Measurements from ENCODE around the gene FKTN.

Gene FKTN

DNA sequence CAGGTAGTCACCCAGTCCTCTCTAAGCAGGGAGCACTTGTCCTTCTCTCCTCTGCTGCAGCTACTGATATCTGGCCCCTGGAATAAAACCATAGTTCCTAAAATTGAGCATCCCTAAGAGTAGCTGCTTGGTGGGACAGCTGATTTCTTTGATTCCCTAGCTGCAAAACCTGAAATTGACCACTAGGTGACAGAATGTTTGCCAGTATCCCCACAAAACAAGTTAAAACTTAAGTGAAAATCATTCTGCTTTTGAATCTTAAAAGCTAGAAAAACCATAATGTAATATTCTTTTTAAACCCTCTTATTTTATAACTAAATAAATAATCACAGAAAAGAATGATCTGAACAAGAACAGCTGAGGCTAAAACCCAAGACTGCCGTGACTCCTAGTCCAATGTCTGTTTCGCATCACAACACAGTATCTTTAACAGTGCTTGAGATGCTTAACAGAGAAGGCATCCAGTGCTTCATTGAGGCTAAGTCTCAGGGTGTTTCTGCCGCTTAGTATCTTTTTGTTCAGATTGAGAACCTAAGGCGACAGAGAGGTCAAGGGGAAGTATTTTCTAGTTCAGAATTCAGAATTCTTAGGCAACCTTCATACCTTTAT, 80.0 kb downstream of the FKTN start:
- H3K27me3 ChIP-seq (ENCODE audit: insufficient read depth, low read length, poor library complexity), result no peaks in the 10 kb centered on the region
- H3K4me3 ChIP-seq (ENCODE audit: low read depth in 1 of 2, low read length in 2 of 2), result no peak overlapping the region
- no peak overlapping the region for H2AFZ ChIP-seq (ENCODE audit: low read depth, low read length)
- H3K79me2 ChIP-seq (ENCODE audit: insufficient read depth, low read length), result no peaks in the 10 kb centered on the region
- no peak overlapping the region for H3K9ac ChIP-seq (ENCODE audit: low read depth, low read length)
- H3K36me3 ChIP-seq (ENCODE audit: insufficient read depth, low read length), result peaks cover 15% of the 10 kb centered on the region; the same call in 1 of the 2 replicates
- no peak for ATAC-seq (ENCODE audit: insufficient read depth, low read depth)
- no peaks in the 10 kb centered on the region for H3K9me3 ChIP-seq (ENCODE audit: insufficient read depth, low read length, severe bottlenecking)
- no peak overlapping the region for H3K27ac ChIP-seq (ENCODE audit: low read length)
- TF ChIP-seq EZH2 (IDR thresholded peaks at IDR 0.05; ENCODE audit: borderline replicate concordance, low read depth, low read length, severe bottlenecking), result no peak
- TF ChIP-seq, protein P1, sequence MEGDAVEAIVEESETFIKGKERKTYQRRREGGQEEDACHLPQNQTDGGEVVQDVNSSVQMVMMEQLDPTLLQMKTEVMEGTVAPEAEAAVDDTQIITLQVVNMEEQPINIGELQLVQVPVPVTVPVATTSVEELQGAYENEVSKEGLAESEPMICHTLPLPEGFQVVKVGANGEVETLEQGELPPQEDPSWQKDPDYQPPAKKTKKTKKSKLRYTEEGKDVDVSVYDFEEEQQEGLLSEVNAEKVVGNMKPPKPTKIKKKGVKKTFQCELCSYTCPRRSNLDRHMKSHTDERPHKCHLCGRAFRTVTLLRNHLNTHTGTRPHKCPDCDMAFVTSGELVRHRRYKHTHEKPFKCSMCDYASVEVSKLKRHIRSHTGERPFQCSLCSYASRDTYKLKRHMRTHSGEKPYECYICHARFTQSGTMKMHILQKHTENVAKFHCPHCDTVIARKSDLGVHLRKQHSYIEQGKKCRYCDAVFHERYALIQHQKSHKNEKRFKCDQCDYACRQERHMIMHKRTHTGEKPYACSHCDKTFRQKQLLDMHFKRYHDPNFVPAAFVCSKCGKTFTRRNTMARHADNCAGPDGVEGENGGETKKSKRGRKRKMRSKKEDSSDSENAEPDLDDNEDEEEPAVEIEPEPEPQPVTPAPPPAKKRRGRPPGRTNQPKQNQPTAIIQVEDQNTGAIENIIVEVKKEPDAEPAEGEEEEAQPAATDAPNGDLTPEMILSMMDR (IDR thresholded peaks at IDR 0.05; ENCODE audit: borderline replicate concordance, extremely low read depth, low read length, poor library complexity, severe bottlenecking), result peak; percentile 34
- no peak overlapping the region for H3K4me2 ChIP-seq (ENCODE audit: insufficient read depth, low read length)
- no peaks in the 10 kb centered on the region for H3K4me1 ChIP-seq (ENCODE audit: insufficient read depth, low read length)
- no peaks in the 10 kb centered on the region for H4K20me1 ChIP-seq (ENCODE audit: insufficient read depth, low read length)
- no peak for DNase-seq

DNA sequence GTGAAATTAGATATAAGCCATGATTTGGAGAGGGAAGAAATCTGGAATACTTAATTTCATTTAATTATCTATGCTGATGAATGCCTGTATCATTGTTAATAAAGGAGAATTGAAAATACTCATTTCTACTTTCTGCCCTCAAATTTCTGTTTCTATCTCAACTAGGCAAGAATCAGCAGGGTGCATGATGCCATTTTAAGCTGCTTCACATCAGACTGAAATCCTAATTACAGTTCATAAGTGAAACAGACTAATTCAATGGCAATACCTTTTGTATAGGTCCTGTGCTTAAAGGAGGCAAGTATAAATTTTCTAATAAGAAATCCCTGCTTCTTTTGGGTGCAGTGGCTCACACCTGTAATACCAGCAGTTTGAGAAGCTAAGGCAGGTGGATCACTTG, 82.0 kb downstream of the FKTN start:
- no peak overlapping the region for H3K9ac ChIP-seq (ENCODE audit: low read depth, low read length)
- H3K4me1 ChIP-seq (ENCODE audit: insufficient read depth, low read length), result no peaks in the 10 kb centered on the region
- H3K27ac ChIP-seq (ENCODE audit: low read length), result no peak overlapping the region
- H3K27me3 ChIP-seq (ENCODE audit: insufficient read depth, low read length, poor library complexity), result no peaks in the 10 kb centered on the region
- ATAC-seq (ENCODE audit: insufficient read depth, low read depth) (no peak), DNase-seq (no peak)
- no peaks in the 10 kb centered on the region for H4K20me1 ChIP-seq (ENCODE audit: insufficient read depth, low read length)
- no peak overlapping the region for H2AFZ ChIP-seq (ENCODE audit: low read depth, low read length)
- H3K36me3 ChIP-seq (ENCODE audit: insufficient read depth, low read length), result peaks cover 10% of the 10 kb centered on the region; the same call in 1 of the 2 replicates
- TF ChIP-seq, protein P1 (IDR thresholded peaks at IDR 0.05; ENCODE audit: borderline replicate concordance, extremely low read depth, low read length, poor library complexity, severe bottlenecking), result no peak
- no peak for TF ChIP-seq EZH2 (IDR thresholded peaks at IDR 0.05; ENCODE audit: borderline replicate concordance, low read depth, low read length, severe bottlenecking)
- H3K9me3 ChIP-seq (ENCODE audit: insufficient read depth, low read length, severe bottlenecking), result no peaks in the 10 kb centered on the region
- no peaks in the 10 kb centered on the region for H3K79me2 ChIP-seq (ENCODE audit: insufficient read depth, low read length)
- H3K4me2 ChIP-seq (ENCODE audit: insufficient read depth, low read length), result no peak overlapping the region
- H3K4me3 ChIP-seq (ENCODE audit: low read depth in 1 of 2, low read length in 2 of 2), result no peak overlapping the region

- H3K4me2 ChIP-seq (ENCODE audit: insufficient read depth, low read length), result no peak overlapping the region
- TF ChIP-seq, protein P1 (IDR thresholded peaks at IDR 0.05; ENCODE audit: borderline replicate concordance, extremely low read depth, low read length, poor library complexity, severe bottlenecking), result no peak
- TF ChIP-seq EZH2 (IDR thresholded peaks at IDR 0.05; ENCODE audit: borderline replicate concordance, low read depth, low read length, severe bottlenecking), result no peak
- H3K36me3 ChIP-seq (ENCODE audit: insufficient read depth, low read length), result peaks cover 3% of the 10 kb centered on the region; the same call in 1 of the 2 replicates
- no peaks in the 10 kb centered on the region for H3K27me3 ChIP-seq (ENCODE audit: insufficient read depth, low read length, poor library complexity)
- H3K79me2 ChIP-seq (ENCODE audit: insufficient read depth, low read length), result no peaks in the 10 kb centered on the region
- no peak overlapping the region for H3K9ac ChIP-seq (ENCODE audit: low read depth, low read length)
- H3K9me3 ChIP-seq (ENCODE audit: insufficient read depth, low read length, severe bottlenecking), result no peaks in the 10 kb centered on the region
- no peak overlapping the region for H3K27ac ChIP-seq (ENCODE audit: low read length)
- ATAC-seq (ENCODE audit: insufficient read depth, low read depth) (no peak), DNase-seq (no peak)
- H4K20me1 ChIP-seq (ENCODE audit: insufficient read depth, low read length), result no peaks in the 10 kb centered on the region
- no peak overlapping the region for H3K4me3 ChIP-seq (ENCODE audit: low read depth in 1 of 2, low read length in 2 of 2)
- H2AFZ ChIP-seq (ENCODE audit: low read depth, low read length), result no peak overlapping the region
- no peaks in the 10 kb centered on the region for H3K4me1 ChIP-seq (ENCODE audit: insufficient read depth, low read length)
These were observed 85.9 kb downstream of the FKTN start for GRCh38 chr9:105643795-105644194.

All from DND-41 (cell line).